ENCODE data around the gene COPS7A.
"Not testable (repeated sequence)": the region's sequence is repeated elsewhere in the genome, so short reads cannot be mapped to it uniquely, and the experiment has no call there.

The COPS7A gene

GRCh38 chr12:6703631-6704030 is 20.2 kb upstream of the COPS7A start:
- DNase-seq = no peak

GRCh38 chr12:6708351-6708750 is 15.5 kb upstream of the COPS7A start:
- not testable (repeated sequence) for DNase-seq

GRCh38 chr12:6708960-6709394 is 14.9 kb upstream of the COPS7A start:
- no peak for DNase-seq

DNA sequence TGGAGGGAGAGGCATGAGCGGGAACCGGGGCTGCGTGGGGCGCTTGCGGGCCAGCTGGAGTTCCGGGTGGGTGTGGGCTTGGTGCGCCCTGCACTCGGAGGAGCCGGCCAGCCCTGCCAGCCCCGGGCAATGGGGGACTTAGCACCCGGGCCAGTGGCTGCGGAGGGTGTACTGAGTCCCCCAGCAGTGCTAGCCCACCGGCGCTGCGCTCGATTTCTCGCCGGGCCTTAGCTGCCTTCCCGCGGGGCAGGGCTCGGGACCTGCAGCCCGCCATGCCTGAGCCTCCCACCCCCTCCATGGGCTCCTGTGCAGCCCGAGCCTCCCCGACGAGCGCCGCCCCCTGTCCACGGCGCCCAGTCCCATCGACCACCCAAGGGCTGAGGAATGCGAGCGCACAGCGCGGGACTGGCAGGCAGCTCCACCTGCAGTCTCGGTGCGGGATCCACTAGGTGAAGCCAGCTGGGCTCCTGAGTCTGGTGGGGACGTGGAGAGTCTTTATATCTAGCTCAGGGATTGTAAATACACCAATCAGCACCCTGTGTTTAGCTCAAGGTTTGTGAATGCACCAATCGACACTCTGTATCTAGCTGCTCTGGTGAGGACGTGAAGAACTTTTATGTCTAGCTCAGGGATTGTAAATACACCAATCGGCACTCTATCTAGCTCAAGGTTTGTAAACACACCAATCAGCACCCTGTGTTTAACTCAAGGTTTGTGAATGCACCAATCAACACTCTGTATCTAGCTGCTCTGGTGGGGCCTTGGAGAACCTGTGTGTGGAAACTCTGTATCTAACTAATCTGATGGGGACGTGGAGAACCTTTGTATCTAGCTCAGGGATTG is 7.6 kb upstream of the COPS7A start:
- not testable (repeated sequence) for DNase-seq

- no peak for DNase-seq
These were observed 6.9 kb upstream of the COPS7A start for GRCh38 chr12:6716874-6717437.

DNA sequence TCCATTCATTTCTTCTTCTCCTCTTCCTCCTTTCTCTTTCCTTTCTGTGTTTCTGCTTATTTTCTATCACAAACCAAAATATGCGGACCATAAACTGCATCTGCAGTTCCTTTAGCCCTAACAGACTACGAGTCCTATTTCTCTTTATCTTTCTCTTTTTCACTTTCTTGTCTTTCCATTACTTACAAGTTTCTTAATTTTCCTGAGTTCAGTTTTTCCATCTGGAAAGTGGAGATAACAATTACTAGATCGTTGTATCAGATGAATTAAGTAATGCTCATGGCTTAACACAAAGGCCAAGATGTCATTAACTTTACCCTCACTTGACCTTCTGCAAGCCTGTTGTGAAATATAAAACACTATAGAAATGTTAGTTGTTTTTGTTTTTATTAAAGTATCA is 983 bp upstream of the COPS7A start:
- no peak for DNase-seq

GRCh38 chr12:6724409-6724797 is 557 bp downstream of the COPS7A start:
- DNase-seq = peak; percentile 71

GRCh38 chr12:6725350-6725749 is 1.5 kb downstream of the COPS7A start:
- no peak for DNase-seq

DNA sequence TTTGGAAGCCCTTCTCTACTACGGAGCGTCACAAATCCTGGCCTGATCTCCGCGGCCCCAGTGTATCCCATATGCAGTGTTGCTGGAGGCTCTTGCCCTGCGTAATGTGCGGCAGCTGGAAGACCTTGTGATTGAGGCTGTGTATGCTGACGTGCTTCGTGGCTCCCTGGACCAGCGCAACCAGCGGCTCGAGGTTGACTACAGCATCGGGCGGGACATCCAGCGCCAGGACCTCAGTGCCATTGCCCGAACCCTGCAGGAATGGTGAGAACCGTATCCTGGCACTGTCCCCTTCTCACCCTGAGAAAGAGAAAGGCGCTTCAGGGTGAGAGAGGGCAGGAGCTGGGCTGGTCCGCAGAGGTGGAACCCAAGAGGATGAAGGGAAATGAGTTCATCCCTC is 5.3 kb downstream of the COPS7A start:
- no peak for DNase-seq

- DNase-seq = no peak
These were observed 6.3 kb downstream of the COPS7A start for GRCh38 chr12:6730169-6730568.

- no peak for DNase-seq
These were observed 10.9 kb downstream of the COPS7A start for GRCh38 chr12:6734506-6735387.

- peak; percentile 75 for DNase-seq
These were observed 11.8 kb downstream of the COPS7A start for GRCh38 chr12:6735448-6736191.

GRCh38 chr12:6736754-6737153 is 12.9 kb downstream of the COPS7A start:
- no peak for DNase-seq

DNA sequence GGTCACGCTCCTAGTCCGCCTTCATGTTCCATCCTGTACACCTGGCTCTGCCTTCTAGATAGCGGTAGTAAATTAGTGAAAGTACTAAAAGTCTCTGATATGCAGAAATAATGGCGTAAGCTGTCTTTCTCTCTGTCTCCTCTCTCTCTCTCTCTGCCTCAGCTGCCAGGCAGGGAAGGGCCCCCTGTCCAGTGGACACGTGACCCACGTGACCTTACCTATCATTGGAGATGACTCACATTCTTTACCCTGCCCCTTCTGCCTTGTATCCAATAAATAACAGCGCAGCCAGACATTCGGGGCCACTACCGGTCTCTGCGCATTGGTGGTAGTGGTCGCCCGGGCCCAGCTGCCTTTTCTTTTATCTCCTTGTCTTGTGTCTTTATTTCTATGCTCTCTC is 18.2 kb downstream of the COPS7A start:
- DNase-seq = not testable (repeated sequence)

DNA sequence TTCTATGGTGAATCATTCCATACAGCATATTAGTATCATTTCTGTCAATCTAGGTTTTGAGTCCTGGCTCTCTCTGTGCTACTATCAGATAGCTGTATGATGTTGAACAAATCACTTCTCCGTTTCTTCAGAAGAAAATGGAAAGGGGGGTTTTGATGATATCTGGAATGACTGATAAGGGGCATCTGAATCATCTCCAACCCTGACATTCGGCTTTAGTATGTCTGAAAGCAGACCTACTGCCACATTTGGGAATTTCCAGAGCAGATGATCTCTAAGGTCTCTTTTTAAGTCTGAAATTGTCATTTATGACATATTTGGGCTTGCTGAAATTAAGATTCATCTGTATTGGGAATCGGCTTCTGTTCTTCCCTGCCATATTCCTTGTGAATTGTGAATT is 19.0 kb downstream of the COPS7A start:
- no peak for DNase-seq

- not testable (repeated sequence) for DNase-seq
These were observed 19.5 kb downstream of the COPS7A start for GRCh38 chr12:6743300-6743699.

DNA sequence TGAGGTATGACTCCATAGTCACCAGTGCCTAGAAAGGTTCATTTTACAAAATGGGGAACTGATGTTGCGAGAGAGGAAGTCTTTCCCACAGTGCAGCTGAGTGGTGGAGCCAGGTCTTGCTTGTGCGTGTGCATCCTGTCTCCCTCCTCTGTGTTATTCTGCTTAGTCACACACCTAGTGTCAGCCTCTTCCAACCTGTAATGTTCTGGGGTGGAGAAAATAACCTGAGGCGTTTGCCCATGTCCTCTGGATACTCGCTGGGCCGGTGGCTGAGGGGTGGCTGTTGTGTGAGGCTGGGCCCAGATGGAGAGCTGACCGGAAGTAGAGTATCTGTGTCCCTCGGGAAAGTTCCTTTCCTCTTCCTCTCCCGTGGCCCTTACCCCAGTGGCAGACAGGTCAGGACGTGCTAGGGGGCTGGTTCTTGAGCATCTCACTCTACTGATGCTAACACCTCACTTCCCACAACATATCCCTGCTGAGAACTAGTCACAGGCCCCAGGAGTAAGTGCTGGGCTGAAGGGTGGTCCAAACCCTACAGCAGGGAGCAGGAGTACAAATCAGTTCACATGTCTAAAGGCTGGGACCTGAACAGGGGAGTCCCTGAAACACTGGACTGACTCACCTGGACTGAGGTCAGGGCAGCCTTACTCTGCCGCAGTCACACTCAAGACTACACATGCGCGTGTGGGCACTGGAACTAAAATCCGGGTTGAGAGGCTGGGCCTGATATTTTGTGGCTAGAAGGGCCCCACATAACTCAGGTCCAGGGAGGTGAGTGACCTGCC is 22.1 kb downstream of the COPS7A start:
- no peak for DNase-seq

DNA sequence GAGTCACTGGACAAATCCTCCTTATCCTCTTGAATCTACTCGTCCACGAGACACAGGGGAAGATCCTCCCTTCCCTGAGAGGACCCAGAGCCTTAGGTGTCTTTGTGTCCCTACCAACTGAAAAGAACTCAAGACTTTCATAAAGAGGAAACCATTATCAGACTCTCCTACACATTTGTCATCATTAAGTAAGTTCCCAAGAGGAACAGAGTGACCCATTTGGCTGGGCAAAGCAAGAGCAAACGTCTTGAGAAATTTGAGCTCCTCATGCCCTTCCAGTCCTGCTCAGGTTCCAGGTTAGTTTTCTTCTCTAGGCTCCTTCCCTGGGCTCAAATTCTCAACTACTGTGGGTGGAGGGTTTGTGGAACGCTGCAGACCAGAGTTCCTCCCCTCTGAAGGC is 23.4 kb downstream of the COPS7A start:
- DNase-seq = no peak

DNA sequence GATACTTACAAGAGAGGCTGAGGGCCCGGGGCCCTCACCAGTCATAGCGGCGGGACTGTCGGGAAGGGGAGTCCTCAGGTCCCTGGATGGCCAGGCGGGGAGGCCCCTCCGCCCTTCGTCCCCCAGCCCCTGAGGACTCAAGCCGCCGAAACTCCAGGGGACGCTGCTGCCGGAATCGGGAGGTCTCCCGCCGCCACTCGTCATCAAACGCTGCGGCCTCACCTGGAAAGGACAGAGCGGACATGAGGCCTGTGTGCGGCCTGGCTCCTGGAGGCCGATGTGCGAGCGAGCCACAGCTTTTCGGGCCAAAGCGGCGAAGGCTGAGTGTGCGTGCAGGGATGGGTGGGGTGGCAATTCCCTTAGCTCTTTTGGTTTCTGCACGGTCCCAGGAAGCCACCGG is 24.9 kb downstream of the COPS7A start:
- no peak for DNase-seq

- DNase-seq = no peak
These were observed 26.7 kb downstream of the COPS7A start for GRCh38 chr12:6750506-6750905.

DNA sequence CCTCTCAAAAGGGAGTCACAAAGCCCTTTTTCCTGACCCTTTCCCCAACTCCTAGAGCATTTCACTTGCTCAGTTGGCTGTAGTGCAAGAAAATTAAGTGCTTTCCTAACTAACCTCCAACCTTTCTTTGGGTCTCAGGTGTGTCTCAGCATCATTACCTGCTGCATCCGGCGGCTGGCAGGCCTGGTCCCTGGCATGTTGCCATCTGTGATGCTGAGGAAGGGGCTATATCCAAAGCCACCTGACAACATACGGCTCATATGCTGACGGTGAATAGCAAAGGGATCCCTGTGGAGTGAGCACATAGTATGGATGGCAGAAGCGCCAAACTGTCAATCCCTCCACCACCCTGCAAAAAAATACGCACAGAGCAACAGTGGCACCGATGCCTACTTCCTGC is 27.9 kb downstream of the COPS7A start:
- DNase-seq = no peak

Measured in activated effector memory CD4-positive, alpha-beta T cell treated with anti-CD3 and anti-CD28 coated beads, Interleukin-2, amount 50 U/mL, for 16 hours (primary cell).